GM18858 (cell line): ENCODE measurements around the gene ATCAY.
"Not testable (repeated sequence)": the region's sequence is repeated elsewhere in the genome, so short reads cannot be mapped to it uniquely, and the experiment has no call there.

Experiments
- ATAC-seq: cut with Tn5 transposase; IDR thresholded peaks from one replicate; pipeline ENCODE4 v1.9.1; 2021; ENCODE audit not compliant: unreplicated experiment

ATCAY gene

DNA sequence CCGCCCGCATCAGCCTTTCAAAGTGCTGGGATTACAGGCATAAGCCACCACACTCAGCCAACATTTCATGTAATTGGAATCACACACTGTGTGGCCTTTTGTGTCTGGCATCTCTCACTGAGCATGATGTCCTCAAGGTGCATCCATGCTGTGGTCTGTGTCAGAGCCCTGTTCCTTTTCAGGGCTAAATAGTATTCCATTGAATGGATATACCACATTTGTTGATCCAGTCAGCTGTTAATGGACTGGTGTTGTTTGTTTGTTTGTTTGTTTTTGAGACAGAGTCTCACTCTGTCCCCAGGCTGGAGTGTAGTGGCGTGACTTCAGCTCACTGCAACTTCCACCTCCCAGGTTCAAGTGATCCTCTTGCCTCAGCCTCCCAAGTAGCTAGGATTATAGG, 17.9 kb downstream of the ATCAY start:
- ATAC-seq, result no peak

GRCh38 chr19:3899531-3900294, 19.2 kb downstream of the ATCAY start:
- ATAC-seq, result no peak

DNA sequence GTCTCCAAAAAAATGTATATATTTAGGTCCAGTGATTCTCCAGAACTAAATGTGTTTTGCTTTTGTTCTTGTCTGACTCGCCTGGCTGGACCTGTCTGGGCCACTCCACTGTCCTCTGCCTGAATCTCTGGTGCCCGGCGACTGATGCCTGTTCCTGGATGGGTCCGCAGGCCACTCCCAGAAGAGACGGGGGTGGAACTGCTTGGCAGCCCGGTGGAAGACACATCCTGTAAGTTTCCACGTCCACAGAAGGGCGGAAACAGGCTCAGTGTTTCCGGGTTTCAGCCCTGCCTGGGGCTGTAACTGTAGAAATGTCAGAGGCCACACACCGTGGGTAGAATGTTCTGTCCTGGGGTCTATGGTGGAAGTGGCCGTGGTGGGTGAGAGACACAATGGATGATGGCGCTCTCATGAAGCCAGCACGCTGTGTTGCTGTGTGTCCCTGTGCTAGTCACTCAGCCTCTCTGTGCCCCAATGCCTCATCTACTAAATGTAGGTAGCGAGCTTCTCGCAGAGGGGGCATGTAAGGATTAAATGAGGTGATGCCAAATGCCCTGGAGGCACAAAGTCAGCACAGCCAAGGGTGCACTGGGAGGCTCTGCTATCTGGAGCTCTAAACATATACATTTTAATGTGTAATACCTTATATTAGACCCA, 22.0 kb downstream of the ATCAY start:
- no peak for ATAC-seq

- ATAC-seq, result no peak
Observed at GRCh38 chr19:3904233-3904632, 23.7 kb downstream of the ATCAY start.

DNA sequence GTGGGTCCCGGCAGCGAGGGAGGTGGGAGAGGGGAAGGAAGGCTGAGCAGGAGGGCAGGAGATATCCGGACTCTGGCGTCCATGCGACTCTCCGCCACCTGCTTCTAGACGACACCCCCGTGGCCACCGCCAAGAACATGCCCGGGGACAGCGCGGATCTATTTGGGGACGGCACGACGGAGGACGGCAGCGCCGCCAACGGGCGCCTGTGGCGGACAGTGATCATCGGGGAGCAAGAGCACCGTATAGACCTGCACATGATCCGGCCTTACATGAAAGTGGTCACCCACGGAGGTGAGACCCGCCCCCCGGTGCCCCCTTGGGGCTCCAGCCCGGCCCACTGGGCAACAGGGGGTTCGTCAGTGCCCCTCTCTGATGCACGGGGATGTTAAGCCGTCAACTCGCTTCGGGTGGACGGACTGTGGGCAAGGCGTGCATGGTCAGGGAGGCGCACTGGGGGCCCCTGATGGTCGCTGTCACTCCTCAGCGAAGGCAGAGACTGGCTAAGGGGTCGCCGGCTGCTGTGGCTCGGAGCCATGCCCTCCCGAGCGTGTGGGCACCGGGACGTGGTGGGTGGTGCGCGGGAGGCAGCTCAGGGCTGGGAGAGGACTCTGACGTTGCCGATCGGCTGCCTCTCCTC, 27.3 kb downstream of the ATCAY start:
- ATAC-seq, result no peak

DNA sequence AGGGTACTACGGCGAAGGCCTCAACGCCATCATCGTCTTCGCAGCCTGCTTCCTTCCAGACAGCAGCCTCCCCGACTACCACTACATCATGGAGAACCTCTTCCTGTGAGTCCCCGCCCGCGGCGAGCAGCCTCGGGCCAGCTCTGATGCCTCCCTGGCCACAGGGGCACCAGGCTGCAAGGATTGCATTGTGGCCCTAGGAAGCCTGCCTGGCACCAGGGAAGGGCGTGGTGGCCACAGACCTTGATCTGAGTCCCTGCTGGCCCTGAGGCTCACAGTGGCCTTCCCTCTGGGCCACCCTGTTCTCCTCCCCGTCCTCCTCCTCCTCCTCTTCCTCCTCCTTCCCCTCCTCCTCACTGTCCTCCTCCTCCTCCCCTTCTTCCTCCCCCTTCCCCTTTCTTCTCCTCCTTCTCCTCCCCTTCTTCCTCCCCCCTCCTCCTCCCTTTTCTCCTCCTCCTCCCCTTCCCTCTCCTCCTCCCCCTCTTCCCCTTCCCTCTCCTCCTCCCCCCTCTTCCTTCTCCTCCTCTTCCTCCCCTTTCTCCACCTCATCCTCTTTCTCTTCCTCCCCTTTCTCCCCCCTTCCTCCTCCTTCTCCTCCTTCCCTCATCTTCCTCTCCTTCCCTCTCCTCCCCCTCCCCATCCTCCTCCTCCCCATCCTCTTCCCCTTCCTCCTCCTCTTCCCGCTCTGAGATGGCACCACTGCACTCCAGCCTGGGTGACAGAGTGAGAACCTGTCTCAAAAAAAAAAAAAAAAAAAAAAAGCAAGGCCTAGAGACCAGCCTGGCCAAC, 28.0 kb downstream of the ATCAY start:
- no peak for ATAC-seq

DNA sequence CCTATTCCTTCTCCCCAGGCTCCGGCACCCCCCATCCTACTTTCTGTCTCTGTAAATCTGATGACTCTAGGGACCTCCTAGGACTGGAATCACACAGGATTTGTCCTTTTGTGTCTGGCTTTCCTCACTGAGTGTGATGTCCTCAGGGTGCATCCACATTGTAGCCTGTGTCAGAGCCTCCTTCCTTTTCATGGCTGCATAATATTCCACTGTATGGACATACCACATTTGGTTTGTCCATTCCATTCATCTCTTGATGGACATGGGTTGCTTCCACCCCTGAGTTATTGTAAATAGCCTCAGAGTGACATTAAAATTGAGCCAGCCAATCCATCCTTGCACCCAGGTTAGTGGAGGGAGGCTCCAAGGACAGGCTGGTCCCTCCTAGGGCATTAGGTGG, 29.6 kb downstream of the ATCAY start:
- no peak for ATAC-seq

DNA sequence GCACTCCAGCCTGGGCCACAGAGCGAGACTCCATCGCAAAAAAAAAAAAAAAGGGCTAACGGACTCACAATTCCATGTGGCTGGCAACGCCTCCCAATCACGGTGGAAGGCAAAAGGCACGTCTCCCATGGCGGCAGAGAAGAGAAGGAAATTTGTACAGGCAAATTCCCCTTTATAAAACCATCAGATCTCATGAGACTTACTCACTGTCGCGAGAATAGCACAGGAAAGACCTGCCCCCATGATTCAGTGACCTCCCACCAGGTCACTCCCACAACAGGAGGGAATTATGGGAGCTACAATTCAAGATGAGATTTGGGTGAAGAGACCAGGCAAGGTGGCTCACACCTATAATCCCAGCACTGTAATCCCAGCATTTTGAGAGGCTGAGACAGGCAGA, 33.7 kb downstream of the ATCAY start:
- no peak for ATAC-seq

DNA sequence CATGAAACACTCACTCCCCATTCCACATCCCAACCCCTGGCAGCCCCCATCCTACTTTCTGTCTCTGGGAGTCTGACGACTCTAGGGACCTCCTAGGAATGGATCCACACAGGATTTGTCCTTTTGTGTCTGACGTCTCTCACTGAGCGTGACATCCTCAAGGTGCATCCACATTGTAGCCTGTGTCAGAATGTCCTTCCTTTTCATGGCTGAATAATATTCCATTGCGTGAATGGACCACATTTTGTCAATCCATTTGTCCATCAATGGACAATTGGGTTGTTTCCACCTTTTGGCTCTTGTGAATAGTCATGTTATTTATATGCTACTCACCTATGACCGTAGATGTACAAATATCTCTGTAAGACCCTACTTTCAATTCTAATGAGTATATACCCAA, 35.5 kb downstream of the ATCAY start:
- no peak for ATAC-seq

DNA sequence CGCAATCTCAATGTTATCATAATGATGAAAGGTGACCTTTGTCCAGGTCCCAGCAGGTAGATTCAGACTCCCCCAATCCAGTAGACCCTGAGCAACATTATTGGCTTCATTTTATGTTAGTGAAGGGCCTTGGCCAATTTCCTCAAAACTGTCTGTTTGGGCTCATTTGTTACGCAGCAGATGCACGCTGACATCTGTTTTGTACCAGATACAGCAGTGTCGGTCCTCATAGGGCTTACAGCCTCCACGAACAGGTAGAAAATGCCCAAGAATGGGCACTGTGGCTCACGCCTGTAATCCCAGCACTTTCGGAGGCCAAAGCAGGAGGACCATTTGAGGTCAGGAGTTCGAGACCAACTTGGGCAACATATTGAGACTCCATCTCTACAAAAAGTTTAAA, 39.3 kb downstream of the ATCAY start:
- no peak for ATAC-seq

GRCh38 chr19:3923096-3923758, 42.7 kb downstream of the ATCAY start:
- ATAC-seq, result no peak

DNA sequence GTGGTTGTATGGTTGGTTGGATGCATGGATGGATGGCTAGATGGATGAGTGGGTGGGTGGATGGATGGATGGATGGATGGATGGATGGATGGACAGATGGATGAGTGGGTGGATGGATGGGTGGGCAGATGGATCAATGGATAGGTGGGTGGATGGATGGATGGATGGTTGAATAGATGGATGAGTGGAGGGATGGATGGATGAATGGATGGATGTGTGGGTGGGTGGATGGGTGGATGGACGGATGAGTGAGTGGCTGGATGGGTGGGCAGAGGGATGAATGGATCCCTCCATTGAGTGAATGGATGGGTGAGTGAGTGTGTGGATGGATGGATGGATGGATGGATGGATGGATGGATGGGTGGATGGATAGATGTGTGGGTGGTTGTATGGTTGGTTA, 43.4 kb downstream of the ATCAY start:
- no peak for ATAC-seq

- ATAC-seq, result no peak
Observed at GRCh38 chr19:3931041-3931440, 50.6 kb downstream of the ATCAY start.

DNA sequence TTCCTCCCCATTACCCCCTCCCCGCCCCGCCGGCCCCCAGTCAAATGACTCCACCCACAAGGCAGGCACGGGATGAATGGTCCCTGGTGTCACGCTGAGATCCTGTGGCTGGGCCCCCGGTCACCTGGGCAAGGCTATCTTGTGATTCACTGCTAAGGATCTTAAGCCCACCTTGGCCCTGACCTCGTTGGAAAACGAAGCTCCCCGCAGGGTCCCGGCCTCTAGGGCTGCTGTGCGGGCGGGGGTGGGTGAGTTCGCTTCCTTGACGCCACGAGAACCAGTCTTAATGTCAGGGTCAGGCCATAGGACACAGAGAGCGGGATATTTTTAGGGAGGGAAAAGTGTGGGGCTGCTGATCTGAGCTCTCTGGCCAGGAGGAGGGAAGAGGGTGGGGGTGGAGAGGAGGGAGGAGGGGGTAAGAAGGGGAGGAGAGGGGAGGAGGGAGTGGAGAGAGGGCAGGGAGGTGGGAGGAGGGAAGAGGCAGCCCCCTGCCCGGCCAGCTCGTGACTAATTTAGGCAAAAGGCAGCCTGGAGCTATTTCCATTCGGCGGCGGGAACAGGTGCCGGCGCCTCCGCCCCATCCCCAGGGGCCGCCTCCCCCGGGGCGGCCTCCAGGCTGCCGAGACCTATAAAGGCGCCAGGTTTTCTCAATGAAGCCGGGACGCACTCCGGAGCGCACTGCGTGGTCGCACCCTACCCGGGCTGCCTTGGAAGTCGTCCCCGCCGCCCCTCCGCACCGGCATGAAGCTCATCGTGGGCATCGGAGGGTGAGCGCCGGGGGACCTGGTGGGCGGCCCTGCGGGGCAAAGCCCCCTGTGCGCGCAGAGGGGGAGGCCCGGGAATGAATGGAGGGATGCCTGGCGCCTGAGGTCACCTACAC, 52.7 kb downstream of the ATCAY start, which contains the start of gene NMRK2:
Gene NMRK2 (plus strand): TSS at position 139 of the 880 bp plus-strand sequence. CDS start 603 bp downstream, at position 742.
- no peak for ATAC-seq

DNA sequence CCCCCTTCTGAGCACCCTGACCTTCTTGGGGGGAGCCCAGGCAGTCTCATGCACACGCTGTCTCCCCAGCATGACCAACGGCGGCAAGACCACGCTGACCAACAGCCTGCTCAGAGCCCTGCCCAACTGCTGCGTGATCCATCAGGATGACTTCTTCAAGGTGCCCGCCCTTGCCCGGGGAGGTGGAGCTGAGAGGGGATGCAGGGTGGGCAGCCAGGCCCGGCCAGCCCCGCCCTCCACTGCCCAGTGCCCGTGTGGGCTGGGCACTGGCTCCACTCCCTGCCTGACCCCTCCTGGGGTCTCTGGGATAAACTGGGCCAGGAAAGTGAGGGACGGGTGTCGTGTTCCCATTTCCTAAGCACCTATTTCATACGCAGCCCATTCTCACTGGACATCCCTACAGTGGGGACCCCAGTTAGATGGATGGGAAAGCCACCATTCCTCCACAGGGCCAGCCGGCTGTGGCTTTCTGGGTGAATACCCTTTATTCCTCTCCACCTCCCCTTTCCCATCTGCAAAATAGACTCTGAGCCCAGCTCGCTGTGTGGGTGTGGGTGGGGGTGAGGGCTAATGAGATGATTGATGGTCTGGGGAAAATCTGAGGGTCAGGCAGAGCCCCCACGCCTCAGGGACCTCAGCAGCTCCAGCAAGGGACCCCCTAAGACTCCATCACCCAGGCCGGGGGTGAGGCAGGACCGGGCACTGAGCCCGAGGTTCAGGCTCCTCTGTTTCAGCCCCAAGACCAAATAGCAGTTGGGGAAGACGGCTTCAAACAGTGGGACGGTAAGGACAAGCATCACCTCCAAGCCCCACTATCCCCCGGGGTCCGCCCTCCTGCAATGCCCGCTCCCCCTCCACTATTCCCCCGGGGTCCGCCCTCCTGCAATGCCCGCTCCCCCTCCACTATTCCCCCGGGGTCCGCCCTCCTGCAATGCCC, 56.3 kb downstream of the ATCAY start:
- no peak for ATAC-seq

DNA sequence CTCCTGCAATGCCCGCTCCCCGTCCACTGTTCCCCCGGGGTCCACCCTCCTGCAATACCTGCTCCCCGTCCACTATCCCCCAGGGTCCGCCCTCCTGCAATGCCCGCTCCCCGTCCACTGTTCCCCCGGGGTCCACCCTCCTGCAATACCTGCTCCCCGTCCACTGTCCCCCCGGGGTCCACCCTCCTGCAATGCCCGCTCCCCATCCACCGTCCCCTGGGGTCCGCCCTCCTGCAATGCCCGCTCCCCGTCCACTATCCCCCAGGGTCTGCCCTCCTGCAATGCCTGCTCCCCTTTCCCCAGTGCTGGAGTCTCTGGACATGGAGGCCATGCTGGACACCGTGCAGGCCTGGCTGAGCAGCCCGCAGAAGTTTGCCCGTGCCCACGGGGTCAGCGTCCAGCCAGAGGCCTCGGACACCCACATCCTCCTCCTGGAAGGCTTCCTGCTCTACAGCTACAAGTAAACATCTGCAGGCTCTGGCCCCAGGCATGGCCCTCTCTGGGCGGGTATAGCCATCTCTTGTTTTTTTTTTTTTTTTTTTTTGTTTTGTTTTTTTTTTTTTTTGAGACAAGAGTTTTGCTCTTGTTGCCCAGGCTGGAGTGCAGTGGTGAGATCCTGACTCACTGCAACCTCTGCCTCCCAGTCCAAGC, 57.9 kb downstream of the ATCAY start:
- not testable (repeated sequence) for ATAC-seq

GRCh38 chr19:3942790-3943409, 62.4 kb downstream of the ATCAY start:
- ATAC-seq, result no peak
